A549 (cell line): Measurements from ENCODE around the gene C6. TPM values are rescaled to one million over a fixed set of nuclear protein-coding genes. Genes with fewer than 3 reads are reported as not detected.

Experiments
- ATAC-seq, 2 experiments: fragments of 200-7000 bp in 1 of 2; fragments of >200 bp in 1 of 2; cut with Nextera tagmentation in 1 of 2; cut with Tn5 transposase in 1 of 2; 3 replicates each; pipeline versions ENCODE4 v1.8.0 to v1.9.1; 2018 to 2020; ENCODE audit warnings: mild to moderate bottlenecking in 1 of 2, moderate library complexity in 1 of 2
- CTCF ChIA-PET: fragments of 300-600 bp; sonication (Branson Sonifier 250); formaldehyde crosslinking; extraction: SDS; loops from one replicate; lab custom pipeline; 2021; ENCODE audit warnings: antibody characterized with exemption, inconsistent platforms; lab: Yijun Ruan, JAX
- POLR2A ChIA-PET: fragments of 350-600 bp; formaldehyde crosslinking; extraction: SDS; loops from one replicate; lab custom pipeline; 2021; ENCODE audit warnings: antibody characterized with exemption, inconsistent platforms; lab: Yijun Ruan, JAX
- DNase-seq, 2 experiments: peaks; one replicate each; pipeline versions ENCODE4 v3.0.0 to v3.0.0-alpha.2; 2011 to 2016; ENCODE audit warnings: low read depth in 1 of 2, low spot score in 1 of 2
- FAIRE-seq: peaks from 2 replicates; lab custom pipeline; 2011; peaks lifted over from hg19 to GRCh38; lab: Jason Lieb, UNC
- H3K27ac ChIP-seq, 2 experiments: fragments of >200 bp; sonication (Bioruptor Twin); formaldehyde crosslinking; 3 replicates each; pipeline ENCODE4 v1.5.1; 2016 to 2017
- H3K4me1 ChIP-seq: fragments of >200 bp; sonication (Bioruptor Twin); formaldehyde crosslinking; 3 replicates; pipeline ENCODE4 v1.6.1; 2016
- H3K4me2 ChIP-seq: fragments of >200 bp; sonication (Bioruptor Twin); formaldehyde crosslinking; 3 replicates; pipeline ENCODE4 v1.6.1; 2016
- H3K4me3 ChIP-seq: fragments of >200 bp; sonication (Bioruptor Twin); formaldehyde crosslinking; 3 replicates; pipeline ENCODE4 v1.5.1; 2016
- H3K9me3 ChIP-seq: fragments of >200 bp; sonication (Bioruptor Twin); formaldehyde crosslinking; 3 replicates; pipeline ENCODE4 v1.6.1; 2016
- CBX8 ChIP-seq: fragments of 200-600 bp; sonication (generic); IDR thresholded peaks from 2 replicates; pipeline ENCODE4 v1.6.1; 2016
- EHF ChIP-seq: fragments of 250-450 bp; sonication (Bioruptor Pico); IDR thresholded peaks from 2 replicates; pipeline ENCODE4 v1.5.0; 2020; ENCODE audit warnings: mild to moderate bottlenecking
- EP300 ChIP-seq, 2 experiments: fragments of >200 bp; sonication (Bioruptor Twin); formaldehyde crosslinking; IDR thresholded peaks; 2 replicates in 1 of 2; 3 replicates in 1 of 2; pipeline ENCODE4 v1.6.1; 2016 to 2017
- FOSB ChIP-seq: fragments of 250-450 bp; sonication (Bioruptor Pico); IDR thresholded peaks from 2 replicates; pipeline ENCODE4 v1.5.0; 2020; ENCODE audit warnings: mild to moderate bottlenecking, moderate library complexity
- HOXB13 ChIP-seq: fragments of 250-450 bp; sonication (Bioruptor Pico); IDR thresholded peaks from 2 replicates; pipeline ENCODE4 v1.5.0; 2020; ENCODE audit warnings: low read depth, mild to moderate bottlenecking, moderate library complexity
- JUN ChIP-seq, 2 experiments: fragments of >200 bp; sonication (Bioruptor Twin); formaldehyde crosslinking; IDR thresholded peaks; 2 replicates in 1 of 2; 3 replicates in 1 of 2; pipeline ENCODE4 v1.6.1; 2016 to 2017
- KDM1A ChIP-seq: fragments of 200-600 bp; sonication (generic); IDR thresholded peaks from 2 replicates; pipeline ENCODE4 v1.6.1; 2016; ENCODE audit warnings: low read depth, mild to moderate bottlenecking
- KDM5A ChIP-seq: fragments of 200-600 bp; sonication (generic); IDR thresholded peaks from 2 replicates; pipeline ENCODE4 v1.6.1; 2016; ENCODE audit warnings: antibody characterized with exemption, mild to moderate bottlenecking
- NPAS2 ChIP-seq: fragments of 250-450 bp; sonication (Bioruptor Pico); IDR thresholded peaks from 2 replicates; pipeline ENCODE4 v1.8.0; 2022; ENCODE audit warnings: mild to moderate bottlenecking, moderate library complexity, borderline replicate concordance
- RCOR1 ChIP-seq: fragments of 150-350 bp; IDR thresholded peaks from 2 replicates; pipeline ENCODE4 v1.6.1; 2014; ENCODE audit warnings: antibody characterized with exemption, low read length, low read depth
- RFX5 ChIP-seq: fragments of 450-650 bp; IDR thresholded peaks from 2 replicates; pipeline ENCODE4 v1.7.1; 2014; ENCODE audit warnings: antibody characterized with exemption, mild to moderate bottlenecking, moderate library complexity
- RNF2 ChIP-seq: fragments of 200-600 bp; sonication (generic); IDR thresholded peaks from 2 replicates; pipeline ENCODE4 v1.6.1; 2016; ENCODE audit warnings: low read depth, mild to moderate bottlenecking, antibody characterized with exemption, moderate library complexity, borderline replicate concordance
- TFCP2L1 ChIP-seq: fragments of 250-450 bp; sonication (Bioruptor Pico); IDR thresholded peaks from 2 replicates; pipeline ENCODE4 v1.5.0; 2021; ENCODE audit warnings: mild to moderate bottlenecking
- TP53 ChIP-seq: fragments of 250-450 bp; sonication (Bioruptor Pico); IDR thresholded peaks from 2 replicates; pipeline ENCODE4 v1.5.0; 2021; ENCODE audit warnings: mild to moderate bottlenecking, moderate library complexity
- ZC3H11A ChIP-seq: fragments of 450-650 bp; IDR thresholded peaks from 2 replicates; pipeline ENCODE4 v1.6.1; 2014; ENCODE audit warnings: antibody characterized with exemption, mild to moderate bottlenecking
- ZFP36 ChIP-seq: fragments of 450-650 bp; IDR thresholded peaks from 2 replicates; pipeline ENCODE4 v1.6.1; 2014; ENCODE audit warnings: borderline replicate concordance; ENCODE audit not compliant: partially characterized antibody
- WGBS: methylation state at CpG from one replicate; pipeline ENCODE4 v1.1.6; 2017; ENCODE audit errors: missing lambda C conversion rate; 5-methylcytosine and 5-hydroxymethylcytosine counted together
- polyA plus RNA-seq, 4 experiments: library from polyadenylated mRNA; depleted of rRNA in 3 of 4; stranded (reverse); fragments of >200 nt; fragmentation: RNase III in 1 of 4; extraction: RNeasy Plus Mini Kit Qiagen cat#74134 plus additional on column Dnase treatment in 1 of 4; gene quantifications; 2 replicates in 3 of 4; 3 replicates in 1 of 4; pipeline ENCODE4 v1.2.3, GENCODE V29; 2011 to 2017
- TF ChIP-seq, protein P1 (sequence below): fragments of 150-350 bp; IDR thresholded peaks from 2 replicates; pipeline ENCODE4 v1.6.1; 2014; ENCODE audit warnings: low read depth, mild to moderate bottlenecking, low read length
- TF ChIP-seq, protein P2 (sequence below): fragments of 200-600 bp; sonication (generic); IDR thresholded peaks from 2 replicates; pipeline ENCODE4 v1.6.1; 2016; ENCODE audit warnings: antibody characterized with exemption, mild to moderate bottlenecking, moderate library complexity

Gene C6
- polyA plus RNA-seq, 2 of the 4 experiments (the other 2 are of a cell fraction), result not detected

DNA sequence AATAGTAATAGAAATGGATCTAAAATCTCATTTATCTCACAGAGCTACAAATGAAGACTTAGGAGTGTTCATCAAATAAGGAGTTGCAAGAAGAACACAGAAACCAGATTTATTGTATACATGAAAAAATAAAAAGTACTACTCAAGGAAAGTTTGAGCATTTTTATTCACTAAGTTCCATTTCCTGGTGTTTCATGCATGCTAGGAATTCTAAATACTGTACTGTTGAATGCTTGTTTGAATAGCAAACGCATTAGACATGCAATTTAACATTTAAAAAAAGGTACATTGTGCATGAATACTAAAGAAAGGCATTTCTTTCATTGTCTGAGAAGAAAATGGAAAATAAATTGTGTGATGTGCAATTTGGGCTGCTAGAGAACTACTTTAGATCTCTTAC, 52.1 kb downstream of the C6 start:
- FAIRE-seq, result no peak
- TF ChIP-seq, protein P1, sequence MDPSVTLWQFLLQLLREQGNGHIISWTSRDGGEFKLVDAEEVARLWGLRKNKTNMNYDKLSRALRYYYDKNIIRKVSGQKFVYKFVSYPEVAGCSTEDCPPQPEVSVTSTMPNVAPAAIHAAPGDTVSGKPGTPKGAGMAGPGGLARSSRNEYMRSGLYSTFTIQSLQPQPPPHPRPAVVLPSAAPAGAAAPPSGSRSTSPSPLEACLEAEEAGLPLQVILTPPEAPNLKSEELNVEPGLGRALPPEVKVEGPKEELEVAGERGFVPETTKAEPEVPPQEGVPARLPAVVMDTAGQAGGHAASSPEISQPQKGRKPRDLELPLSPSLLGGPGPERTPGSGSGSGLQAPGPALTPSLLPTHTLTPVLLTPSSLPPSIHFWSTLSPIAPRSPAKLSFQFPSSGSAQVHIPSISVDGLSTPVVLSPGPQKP, result no peak
- no peak for TF ChIP-seq HOXB13
- TF ChIP-seq, protein P2, sequence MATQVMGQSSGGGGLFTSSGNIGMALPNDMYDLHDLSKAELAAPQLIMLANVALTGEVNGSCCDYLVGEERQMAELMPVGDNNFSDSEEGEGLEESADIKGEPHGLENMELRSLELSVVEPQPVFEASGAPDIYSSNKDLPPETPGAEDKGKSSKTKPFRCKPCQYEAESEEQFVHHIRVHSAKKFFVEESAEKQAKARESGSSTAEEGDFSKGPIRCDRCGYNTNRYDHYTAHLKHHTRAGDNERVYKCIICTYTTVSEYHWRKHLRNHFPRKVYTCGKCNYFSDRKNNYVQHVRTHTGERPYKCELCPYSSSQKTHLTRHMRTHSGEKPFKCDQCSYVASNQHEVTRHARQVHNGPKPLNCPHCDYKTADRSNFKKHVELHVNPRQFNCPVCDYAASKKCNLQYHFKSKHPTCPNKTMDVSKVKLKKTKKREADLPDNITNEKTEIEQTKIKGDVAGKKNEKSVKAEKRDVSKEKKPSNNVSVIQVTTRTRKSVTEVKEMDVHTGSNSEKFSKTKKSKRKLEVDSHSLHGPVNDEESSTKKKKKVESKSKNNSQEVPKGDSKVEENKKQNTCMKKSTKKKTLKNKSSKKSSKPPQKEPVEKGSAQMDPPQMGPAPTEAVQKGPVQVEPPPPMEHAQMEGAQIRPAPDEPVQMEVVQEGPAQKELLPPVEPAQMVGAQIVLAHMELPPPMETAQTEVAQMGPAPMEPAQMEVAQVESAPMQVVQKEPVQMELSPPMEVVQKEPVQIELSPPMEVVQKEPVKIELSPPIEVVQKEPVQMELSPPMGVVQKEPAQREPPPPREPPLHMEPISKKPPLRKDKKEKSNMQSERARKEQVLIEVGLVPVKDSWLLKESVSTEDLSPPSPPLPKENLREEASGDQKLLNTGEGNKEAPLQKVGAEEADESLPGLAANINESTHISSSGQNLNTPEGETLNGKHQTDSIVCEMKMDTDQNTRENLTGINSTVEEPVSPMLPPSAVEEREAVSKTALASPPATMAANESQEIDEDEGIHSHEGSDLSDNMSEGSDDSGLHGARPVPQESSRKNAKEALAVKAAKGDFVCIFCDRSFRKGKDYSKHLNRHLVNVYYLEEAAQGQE, result no peak
- no peak for TF ChIP-seq KDM5A
- no peak for TF ChIP-seq EHF (CRISPR knock-in tag)
- TF ChIP-seq RNF2, result no peak
- TF ChIP-seq ZC3H11A, result no peak
- TF ChIP-seq CBX8, result no peak
- no peak for TF ChIP-seq EP300 (IDR thresholded peaks at IDR 0.05)
- no peak for TF ChIP-seq TP53 (CRISPR knock-in tag)
- no peak for TF ChIP-seq JUN (IDR thresholded peaks at IDR 0.05)
- no peak for TF ChIP-seq ZFP36
- TF ChIP-seq, all 56 proteins: peak for 0
- Histone ChIP-seq H3K4me3 (no peak overlapping the region), H3K9me3 (no peaks in the 10 kb centered on the region), H3K4me2 (no peak overlapping the region), H3K27ac (no peak overlapping the region), H3K4me1 (0 out of 3 replicates have a peak, but pooled peaks cover 8% of the 10 kb centered on the region)
- ChIA-PET POLR2A (no interaction called here), CTCF (no interaction called here)
- ATAC-seq, result no peak
- DNase-seq, result no peak
- WGBS, result 4% methylated on average over 1 of the region's 1 CpG

DNA sequence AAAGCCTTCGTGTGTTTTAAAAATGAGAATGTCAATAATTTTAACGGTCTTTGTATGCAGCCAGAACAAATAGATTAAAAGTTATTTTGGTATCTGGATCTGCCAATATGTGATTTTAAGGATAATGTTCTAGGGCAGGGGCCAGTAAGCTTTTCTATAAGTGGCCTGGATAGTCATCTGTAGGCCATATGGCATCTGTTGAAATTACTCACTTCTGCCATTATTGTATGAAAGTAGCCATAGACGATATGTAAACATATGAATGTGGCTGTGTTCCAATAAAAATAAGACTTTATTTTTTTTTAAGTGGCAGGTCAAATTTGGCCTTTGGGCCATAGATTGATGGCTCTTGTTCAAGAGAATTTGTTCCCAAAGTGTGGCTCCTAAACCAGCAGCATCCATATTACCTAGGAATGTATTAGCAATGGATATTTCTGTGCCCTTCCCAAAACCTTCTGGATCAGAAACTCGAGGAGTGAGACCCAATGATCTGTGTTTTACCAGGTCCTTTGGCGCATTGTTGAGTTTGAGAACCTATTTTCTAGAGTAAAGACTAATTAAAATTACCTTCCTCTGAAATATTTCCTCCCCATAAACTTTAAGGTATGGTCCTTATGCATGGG, 55.9 kb downstream of the C6 start:
- WGBS, result 30% methylated on average over 5 of the region's 5 CpGs
- no peak for FAIRE-seq
- TF ChIP-seq FOSB (CRISPR knock-in tag), result no peak
- TF ChIP-seq KDM1A, result no peak
- no peak for TF ChIP-seq TFCP2L1 (CRISPR knock-in tag)
- TF ChIP-seq RFX5, result no peak
- TF ChIP-seq RCOR1, result no peak
- TF ChIP-seq NPAS2, result no peak
- TF ChIP-seq, protein P2, result no peak
- TF ChIP-seq, all 56 proteins: peak for 0
- Histone ChIP-seq H3K27ac (no peak overlapping the region), H3K4me1 (0 out of 3 replicates have a peak, but pooled peaks cover 8% of the 10 kb centered on the region), H3K4me2 (peak overlapping the region; percentile 39; the same call in 1 of the 3 replicates), H3K9me3 (no peaks in the 10 kb centered on the region), H3K4me3 (no peak overlapping the region)
- CTCF ChIA-PET, result no interaction called here
- POLR2A ChIA-PET, result no interaction called here
- no peak for DNase-seq
- ATAC-seq, result no peak
